CD14-positive monocyte (primary cell): Measurements from ENCODE around the gene STK11IP. TPM values are rescaled to one million over a fixed set of nuclear protein-coding genes. Genes with fewer than 3 reads are reported as not detected.
A peak's percentile ranks its signal among the peaks of the same experiment; 100 is the strongest.

Source experiments
- DNase-seq, 3 donors: peaks; one replicate each; pipeline ENCODE4 v3.0.0-alpha.2; 2011 to 2022
- H2AFZ ChIP-seq: 2 replicates; pipeline ENCODE4 v1.6.0; 2012; ENCODE audit warnings: mild to moderate bottlenecking, low read depth, low read length, inconsistent platforms; ENCODE audit not compliant: insufficient read depth, poor library complexity, severe bottlenecking
- H3K27ac ChIP-seq, 2 donors: 1 replicate in 1 of 2; 2 replicates in 1 of 2; pipeline ENCODE4 v1.5.1; 2012 to 2013; ENCODE audit warnings: low read length in 2 of 2, control low read depth in 1 of 2, inconsistent platforms in 1 of 2, low read depth in 1 of 2, mild to moderate bottlenecking in 1 of 2
- H3K27me3 ChIP-seq, 2 donors: one replicate each; pipeline versions ENCODE4 v1.6.0 to v1.6.1; 2011 to 2013; ENCODE audit warnings: low read length in 2 of 2; ENCODE audit not compliant: control insufficient read depth in 2 of 2, insufficient read depth in 2 of 2
- H3K36me3 ChIP-seq, 2 donors: replicated peaks in 1 of 2; 1 replicate in 1 of 2; 2 replicates in 1 of 2; pipeline versions ENCODE4 v1.5.1 to v1.6.1; 2012 to 2013; ENCODE audit warnings: low read length in 2 of 2, control low read depth in 1 of 2, inconsistent platforms in 1 of 2, mild to moderate bottlenecking in 1 of 2; ENCODE audit not compliant: insufficient read depth in 2 of 2, control insufficient read depth in 1 of 2
- H3K4me1 ChIP-seq, 2 donors: 1 replicate in 1 of 2; 2 replicates in 1 of 2; pipeline versions ENCODE4 v1.5.1 to v1.6.1; 2012 to 2013; ENCODE audit warnings: low read length in 2 of 2, control low read depth in 1 of 2, inconsistent platforms in 1 of 2, mild to moderate bottlenecking in 1 of 2, moderate library complexity in 1 of 2; ENCODE audit not compliant: insufficient read depth in 2 of 2, control insufficient read depth in 1 of 2
- H3K4me2 ChIP-seq: replicated peaks from 2 replicates; pipeline ENCODE3; 2012; ENCODE audit warnings: low read length, moderate library complexity, mild to moderate bottlenecking; ENCODE audit not compliant: poor library complexity, severe bottlenecking; ENCODE audit errors: extremely low read depth
- H3K4me3 ChIP-seq, 3 experiments: fragments of 200-600 bp in 1 of 3; sonication (generic) in 1 of 3; replicated peaks in 1 of 3; 1 replicate in 2 of 3; 2 replicates in 1 of 3; pipeline ENCODE4 v1.5.1; 2011 to 2013; ENCODE audit warnings: low read length in 3 of 3, mild to moderate bottlenecking in 3 of 3, control low read depth in 2 of 3, low read depth in 2 of 3, inconsistent platforms in 1 of 3, moderate library complexity in 1 of 3
- H3K79me2 ChIP-seq: 2 replicates; pipeline ENCODE4 v1.6.0; 2012; ENCODE audit warnings: mild to moderate bottlenecking, control low read depth, inconsistent platforms, low read length, moderate library complexity; ENCODE audit not compliant: insufficient read depth
- H3K9ac ChIP-seq: 2 replicates; pipeline ENCODE4 v1.6.0; 2017; ENCODE audit warnings: low read length, mild to moderate bottlenecking; ENCODE audit not compliant: insufficient read depth, poor library complexity, severe bottlenecking
- H3K9me3 ChIP-seq, 2 donors: replicated peaks in 1 of 2; 1 replicate in 1 of 2; 2 replicates in 1 of 2; pipeline versions ENCODE4 v1.5.1 to v1.6.1; 2012 to 2013; ENCODE audit warnings: low read length in 2 of 2, control low read depth in 1 of 2; ENCODE audit not compliant: control insufficient read depth in 1 of 2, insufficient read depth in 1 of 2
- H4K20me1 ChIP-seq: 2 replicates; pipeline ENCODE4 v1.6.0; 2012; ENCODE audit warnings: mild to moderate bottlenecking, low read length, control low read depth, moderate library complexity; ENCODE audit not compliant: insufficient read depth
- H3K27ac Mint-ChIP-seq, 7 donors: one replicate each; pipeline ENCODE4 v1.8.0; 2020; ENCODE audit warnings: mild to moderate bottlenecking in 7 of 7, mixed read lengths in 7 of 7, moderate library complexity in 6 of 7, inconsistent platforms in 2 of 7
- H3K27me3 Mint-ChIP-seq, 3 donors: one replicate each; pipeline ENCODE4 v1.8.0; 2021 to 2022; ENCODE audit warnings: low read depth in 3 of 3, mild to moderate bottlenecking in 3 of 3, mixed read lengths in 3 of 3, moderate library complexity in 3 of 3, inconsistent platforms in 1 of 3
- H3K36me3 Mint-ChIP-seq, 2 donors: one replicate each; pipeline ENCODE4 v1.8.0; 2020; ENCODE audit warnings: mixed read lengths in 2 of 2, inconsistent platforms in 1 of 2, mild to moderate bottlenecking in 1 of 2
- H3K4me1 Mint-ChIP-seq: one replicate; pipeline ENCODE4 v1.8.0; 2020; ENCODE audit warnings: mild to moderate bottlenecking, mixed read lengths
- H3K4me3 Mint-ChIP-seq, 2 donors: one replicate each; pipeline ENCODE4 v1.8.0; 2020; ENCODE audit warnings: mild to moderate bottlenecking in 2 of 2, mixed read lengths in 2 of 2, moderate library complexity in 1 of 2
- H3K9me3 Mint-ChIP-seq, 7 donors: one replicate each; pipeline ENCODE4 v1.8.0; 2020 to 2022; ENCODE audit warnings: mixed read lengths in 7 of 7, mild to moderate bottlenecking in 6 of 7, moderate library complexity in 6 of 7, inconsistent platforms in 2 of 7
- WGBS: methylation state at CpG from one replicate; pipeline ENCODE4 v1.1.5; 2013; ENCODE audit warnings: missing lambda C conversion rate; ENCODE audit not compliant: insufficient coverage; 5-methylcytosine and 5-hydroxymethylcytosine counted together
- intact Hi-C, 2 donors: fragments of 100-400 bp; cut with micrococcal nuclease; formaldehyde crosslinking; loops; one replicate each; pipeline versions ENCODE4 v1.15.0 to v1.15.1; 2023
- polyA plus RNA-seq, 3 donors: library from polyadenylated mRNA; depleted of rRNA in 1 of 3; unstranded in 2 of 3; stranded (reverse) in 1 of 3; fragments of 300-500 nt in 2 of 3; fragments of >200 nt in 1 of 3; fragmentation: Illumina TruSeq in 2 of 3; gene quantifications; 1 replicate in 2 of 3; 2 replicates in 1 of 3; pipeline ENCODE4 v1.2.3, GENCODE V29; 2012 to 2021
- TF ChIP-seq, protein P1 (sequence below): fragments of 200-600 bp; IDR thresholded peaks from one replicate; pipeline ENCODE4 v1.8.0; 2022; ENCODE audit warnings: antibody characterized with exemption, mild to moderate bottlenecking

STK11IP gene
- polyA plus RNA-seq, 3 donors: 13.0 to 79.1 (median 15.7) TPM

DNA sequence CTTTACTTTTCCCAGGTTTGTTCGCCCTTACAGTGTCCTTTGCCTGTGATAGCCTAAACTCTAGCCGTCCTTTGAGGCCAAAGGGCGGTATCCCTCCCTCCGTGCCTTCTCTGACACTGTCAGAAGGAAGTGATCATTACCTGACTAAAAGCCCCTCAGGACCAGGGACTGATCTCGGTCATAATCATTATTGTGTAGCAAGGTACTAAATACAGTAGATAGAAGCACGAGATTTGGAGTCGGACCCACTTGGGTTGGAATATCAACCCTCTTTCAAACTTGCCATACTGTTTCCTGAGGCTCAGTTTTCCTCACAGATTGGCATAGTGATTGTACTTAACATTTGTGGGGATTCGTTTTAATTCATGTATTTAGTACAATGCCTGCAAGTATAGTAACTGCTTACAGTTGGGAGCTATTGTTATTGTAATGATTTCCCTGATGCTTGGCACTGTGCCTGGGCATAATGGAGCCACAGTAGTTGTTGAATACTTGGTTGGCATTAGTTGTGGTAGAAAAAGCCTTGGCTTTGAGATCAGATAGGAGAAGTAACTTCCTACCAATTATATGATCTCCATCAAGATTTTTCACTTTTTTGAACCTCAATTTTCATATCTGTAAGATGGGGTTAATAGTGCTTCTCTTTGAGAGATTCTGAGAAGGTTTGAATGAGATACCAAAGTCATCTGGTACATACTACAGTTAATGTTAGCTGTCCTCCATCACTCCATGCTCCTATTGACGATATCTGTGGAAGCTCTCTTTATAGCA lies 836 bp downstream of the STK11IP start:
- no peaks in the 10 kb centered on the region for H3K9me3 ChIP-seq
- peak overlapping the region; percentile 65 for H3K9ac ChIP-seq
- H4K20me1 ChIP-seq: no peaks in the 10 kb centered on the region
- H3K36me3 ChIP-seq: peaks cover 19 to 29% of the 10 kb centered on the region in 2 donors
- peaks cover 0 to 1% (median 0%) of the 10 kb centered on the region in 7 donors for H3K9me3 Mint-ChIP-seq
- peaks cover 8% of the 10 kb centered on the region for H3K79me2 ChIP-seq
- 45% methylated on average over 4 of the region's 9 CpGs for WGBS
- TF ChIP-seq, protein P1, sequence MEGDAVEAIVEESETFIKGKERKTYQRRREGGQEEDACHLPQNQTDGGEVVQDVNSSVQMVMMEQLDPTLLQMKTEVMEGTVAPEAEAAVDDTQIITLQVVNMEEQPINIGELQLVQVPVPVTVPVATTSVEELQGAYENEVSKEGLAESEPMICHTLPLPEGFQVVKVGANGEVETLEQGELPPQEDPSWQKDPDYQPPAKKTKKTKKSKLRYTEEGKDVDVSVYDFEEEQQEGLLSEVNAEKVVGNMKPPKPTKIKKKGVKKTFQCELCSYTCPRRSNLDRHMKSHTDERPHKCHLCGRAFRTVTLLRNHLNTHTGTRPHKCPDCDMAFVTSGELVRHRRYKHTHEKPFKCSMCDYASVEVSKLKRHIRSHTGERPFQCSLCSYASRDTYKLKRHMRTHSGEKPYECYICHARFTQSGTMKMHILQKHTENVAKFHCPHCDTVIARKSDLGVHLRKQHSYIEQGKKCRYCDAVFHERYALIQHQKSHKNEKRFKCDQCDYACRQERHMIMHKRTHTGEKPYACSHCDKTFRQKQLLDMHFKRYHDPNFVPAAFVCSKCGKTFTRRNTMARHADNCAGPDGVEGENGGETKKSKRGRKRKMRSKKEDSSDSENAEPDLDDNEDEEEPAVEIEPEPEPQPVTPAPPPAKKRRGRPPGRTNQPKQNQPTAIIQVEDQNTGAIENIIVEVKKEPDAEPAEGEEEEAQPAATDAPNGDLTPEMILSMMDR: no peak
- H3K27ac ChIP-seq: peak overlapping the region; percentile 69 to 91
- H3K27ac Mint-ChIP-seq: peak overlapping the region; percentile 94 to 99 (median 97)
- no peak for DNase-seq
- H3K27me3 Mint-ChIP-seq: peaks cover 2 to 5% (median 2%) of the 10 kb centered on the region in 3 donors
- H3K4me3 Mint-ChIP-seq: peak overlapping the region; percentile 95 to 96
- H3K27me3 ChIP-seq: no peaks in the 10 kb centered on the region
- H3K4me1 Mint-ChIP-seq: peaks cover 27% of the 10 kb centered on the region
- peaks cover 22 to 26% of the 10 kb centered on the region in 2 donors for H3K36me3 Mint-ChIP-seq
- H3K4me1 ChIP-seq: peaks cover 16 to 22% of the 10 kb centered on the region in 2 donors
- H3K4me2 ChIP-seq: peak overlapping the region; percentile 72
- H2AFZ ChIP-seq: peak overlapping the region; percentile 82
- intact Hi-C loops: loop anchor here (5.0 kb wide), 3 partner anchors 46 to 211 kb away; partner anchors contain the start of genes GMPPA (in 2 of the 2) and DNPEP (in 1 of the 2)
- peak overlapping the region; percentile 65 to 81 (median 80) for H3K4me3 ChIP-seq

DNA sequence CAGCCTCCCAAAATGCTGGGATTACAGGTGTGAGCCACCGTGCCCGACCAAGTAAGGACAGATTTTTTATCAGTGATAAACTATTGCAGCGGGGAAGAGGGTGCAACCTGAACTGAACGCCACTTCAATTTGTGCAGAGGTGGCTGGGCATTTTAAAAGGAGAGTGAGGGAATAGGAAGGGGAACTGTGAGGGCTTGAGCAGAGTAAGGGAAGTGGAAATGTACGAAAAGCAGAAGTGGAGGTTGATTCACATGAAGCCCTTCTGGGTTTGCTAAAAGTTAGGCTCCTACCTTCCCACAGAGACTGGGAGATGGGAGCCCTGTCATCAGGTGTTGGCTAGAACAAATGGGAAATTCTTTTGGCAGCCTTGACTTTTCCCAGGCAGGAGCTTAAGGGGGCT lies 6.1 kb downstream of the STK11IP start:
- peak overlapping the region; percentile 20 to 71 for H3K4me3 Mint-ChIP-seq

More for the DNA sequence above, 6.1 kb downstream of the STK11IP start:
- intact Hi-C loops: loop anchor here in 1 of 2 donors (10.0 kb wide), 1 partner anchor 429 kb away; the partner anchor contains the start of genes CNPPD1, RETREG2 and SLC23A3
- H3K9me3 ChIP-seq: no peaks in the 10 kb centered on the region
- peak overlapping the region; percentile 10 for H2AFZ ChIP-seq
- H3K27ac ChIP-seq: peak overlapping the region in 1 of 2 donors; percentile 73
- peaks cover 56 to 68% of the 10 kb centered on the region in 2 donors for H3K36me3 ChIP-seq
- Mint-ChIP-seq H3K27me3 (no peaks in the 10 kb centered on the region), H3K27ac (peak overlapping the region; percentile 72 to 93 (median 89)), H3K9me3 (no peaks in the 10 kb centered on the region), H3K4me1 (peaks cover 21% of the 10 kb centered on the region), H3K36me3 (peaks cover 69 to 70% of the 10 kb centered on the region in 2 donors)
- DNase-seq: peak; percentile 57 to 78 (median 72)
- peaks cover 18 to 21% of the 10 kb centered on the region in 2 donors for H3K4me1 ChIP-seq
- H4K20me1 ChIP-seq: no peaks in the 10 kb centered on the region
- H3K27me3 ChIP-seq: no peaks in the 10 kb centered on the region
- H3K79me2 ChIP-seq: peaks cover 8% of the 10 kb centered on the region
- H3K4me2 ChIP-seq: peak overlapping the region; percentile 48
- H3K4me3 ChIP-seq: peak overlapping the region in 1 of 3 experiments; percentile 40
- WGBS: 0% methylated on average over 5 of the region's 5 CpGs
- TF ChIP-seq, protein P1: no peak
- no peak overlapping the region for H3K9ac ChIP-seq
